Prostate gland (tissue), 2 donors: ENCODE measurements around the gene ZNF365.

Experiments used
- POLR2A ChIP-seq: fragments of 450-650 bp; IDR thresholded peaks from one replicate; pipeline ENCODE4 v1.6.1; 2016; ENCODE audit warnings: antibody characterized with exemption, mild to moderate bottlenecking
- POLR2AphosphoS5 ChIP-seq: sonication (generic); formaldehyde crosslinking; IDR thresholded peaks from one replicate; pipeline ENCODE4 v1.6.1; 2017; ENCODE audit warnings: antibody characterized with exemption
- TF ChIP-seq, protein P1 (sequence below), 4 experiments: fragments of 200-600 bp in 2 of 4; fragments of 450-650 bp in 2 of 4; sonication (generic) in 2 of 4; IDR thresholded peaks; 1 replicate in 3 of 4; 2 replicates in 1 of 4; pipeline ENCODE4 v1.5.1; 2016 to 2019; ENCODE audit warnings: antibody characterized with exemption in 4 of 4, mild to moderate bottlenecking in 2 of 4, moderate library complexity in 2 of 4

GRCh38 chr10:62394556-62395018 is 20.4 kb downstream of the ZNF365 start:
- TF ChIP-seq, protein P1, sequence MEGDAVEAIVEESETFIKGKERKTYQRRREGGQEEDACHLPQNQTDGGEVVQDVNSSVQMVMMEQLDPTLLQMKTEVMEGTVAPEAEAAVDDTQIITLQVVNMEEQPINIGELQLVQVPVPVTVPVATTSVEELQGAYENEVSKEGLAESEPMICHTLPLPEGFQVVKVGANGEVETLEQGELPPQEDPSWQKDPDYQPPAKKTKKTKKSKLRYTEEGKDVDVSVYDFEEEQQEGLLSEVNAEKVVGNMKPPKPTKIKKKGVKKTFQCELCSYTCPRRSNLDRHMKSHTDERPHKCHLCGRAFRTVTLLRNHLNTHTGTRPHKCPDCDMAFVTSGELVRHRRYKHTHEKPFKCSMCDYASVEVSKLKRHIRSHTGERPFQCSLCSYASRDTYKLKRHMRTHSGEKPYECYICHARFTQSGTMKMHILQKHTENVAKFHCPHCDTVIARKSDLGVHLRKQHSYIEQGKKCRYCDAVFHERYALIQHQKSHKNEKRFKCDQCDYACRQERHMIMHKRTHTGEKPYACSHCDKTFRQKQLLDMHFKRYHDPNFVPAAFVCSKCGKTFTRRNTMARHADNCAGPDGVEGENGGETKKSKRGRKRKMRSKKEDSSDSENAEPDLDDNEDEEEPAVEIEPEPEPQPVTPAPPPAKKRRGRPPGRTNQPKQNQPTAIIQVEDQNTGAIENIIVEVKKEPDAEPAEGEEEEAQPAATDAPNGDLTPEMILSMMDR (IDR thresholded peaks at IDR 0.05) = no peak
- TF ChIP-seq POLR2AphosphoS5 (no peak), POLR2A (no peak)
